Activated CD4-positive, alpha-beta T cell treated with anti-CD3 and anti-CD28 coated beads, Interleukin-2, amount 50 U/mL, for 24 hours (primary cell): Measurements from ENCODE around the gene TASOR.
"Not testable (repeated sequence)": the region's sequence is repeated elsewhere in the genome, so short reads cannot be mapped to it uniquely, and the experiment has no call there.

Experiments
- DNase-seq, 2 donors: peaks; one replicate each; pipeline ENCODE4 v3.0.0-alpha.2; 2020; ENCODE audit warnings: low read depth in 1 of 2, low spot score in 1 of 2

TASOR gene

GRCh38 chr3:56683122-56683817, at the start of gene TASOR:
TSS of gene TASOR (minus strand) at chr3:56683265. CDS start at chr3:56683006, 259 bp downstream.
- DNase-seq = peak; percentile 75 to 76

GRCh38 chr3:56732109-56732508, 49.0 kb upstream of the TASOR start:
- no peak for DNase-seq

GRCh38 chr3:56725175-56725574, 42.1 kb upstream of the TASOR start:
- DNase-seq = peak in 1 of 2 donors; percentile 41

GRCh38 chr3:56724676-56725075, 41.6 kb upstream of the TASOR start:
- no peak for DNase-seq

GRCh38 chr3:56720849-56721248, 37.8 kb upstream of the TASOR start:
- DNase-seq = no peak

GRCh38 chr3:56718809-56719208, 35.7 kb upstream of the TASOR start:
- DNase-seq = not testable (repeated sequence)

- DNase-seq = no peak
These were observed 28.3 kb upstream of the TASOR start for GRCh38 chr3:56711344-56711743.

- not testable (repeated sequence) for DNase-seq
These were observed 24.3 kb upstream of the TASOR start for GRCh38 chr3:56707412-56707811.

GRCh38 chr3:56706629-56707028, 23.6 kb upstream of the TASOR start:
- DNase-seq = no peak

- no peak for DNase-seq
These were observed 21.6 kb upstream of the TASOR start for GRCh38 chr3:56704706-56705105.

GRCh38 chr3:56702490-56703315, 19.6 kb upstream of the TASOR start:
- peak in 1 of 2 donors; percentile 55 for DNase-seq

GRCh38 chr3:56700151-56700550, 17.1 kb upstream of the TASOR start:
- DNase-seq = no peak

- DNase-seq = no peak
These were observed 12.0 kb upstream of the TASOR start for GRCh38 chr3:56694867-56695683.

- DNase-seq = no peak
These were observed 10.7 kb upstream of the TASOR start for GRCh38 chr3:56693750-56694149.

GRCh38 chr3:56692520-56693433, 9.7 kb upstream of the TASOR start:
- not testable (repeated sequence) for DNase-seq

GRCh38 chr3:56692001-56692365, 8.9 kb upstream of the TASOR start:
- DNase-seq = not testable (repeated sequence)

- no peak for DNase-seq
These were observed 8.3 kb upstream of the TASOR start for GRCh38 chr3:56691165-56692000.

- no peak for DNase-seq
These were observed 6.2 kb upstream of the TASOR start for GRCh38 chr3:56689303-56689702.

GRCh38 chr3:56688191-56688590, 5.1 kb upstream of the TASOR start:
- DNase-seq = no peak

- DNase-seq = no peak
These were observed 964 bp upstream of the TASOR start for GRCh38 chr3:56684029-56684428.
